Measurements from ENCODE around the gene POLR1B. TPM values are rescaled to one million over a fixed set of nuclear protein-coding genes. Genes with fewer than 3 reads are reported as not detected.

The POLR1B gene
- total and polyA plus RNA-seq, 2 of the 13 experiments (the other 11 are each of a cell fraction or from before 2014, with no cell fraction given): 18.3 to 46.0 TPM

- no peak for TF ChIP-seq ZBTB3 (CRISPR knock-in tag; IDR thresholded peaks at IDR 0.05; ENCODE audit: borderline replicate concordance, low read depth)
These were observed 42.6 kb downstream of the POLR1B start (continued) for GRCh38 chr2:112584891-112585250.

GRCh38 chr2:112585400-112585799, 43.1 kb downstream of the POLR1B start:
- Histone ChIP-seq H3K9me3 (ENCODE audit: low read length) (no peaks in the 10 kb centered on the region), H2AFZ (ENCODE audit: low read length) (no peak overlapping the region), H4K20me1 (ENCODE audit: insufficient read depth, low read length) (no peaks in the 10 kb centered on the region), H3K9ac (ENCODE audit: insufficient read depth, low read depth, low read length) (peak overlapping the region; percentile 97), H3K27me3 (ENCODE audit: control insufficient read depth in 1 of 2, insufficient read depth in 2 of 2, low read length in 2 of 2) (peaks cover 0 to 4% of the 10 kb centered on the region in 2 experiments; a peak in 1 of 5 replicates), H3K27ac (ENCODE audit: extremely low read length, insufficient read depth, low read length) (peak overlapping the region; percentile 97), H3K4me3 (replicated peaks in 1 of 3; ENCODE audit: insufficient read depth in 1 of 3, low read depth in 2 of 3, low read length in 3 of 3) (peak overlapping the region; percentile 76 to 95 (median 87)), H3K36me3 (replicated peaks in 1 of 2; ENCODE audit: control insufficient read depth in 1 of 2, insufficient read depth in 2 of 2, low read length in 2 of 2) (peaks cover 9 to 15% of the 10 kb centered on the region in 2 experiments; a peak in 4 of 5 replicates), H3K79me2 (ENCODE audit: insufficient read depth, low read length) (peaks cover 10% of the 10 kb centered on the region), H3K4me1 (ENCODE audit: insufficient read depth, low read length) (peaks cover 40% of the 10 kb centered on the region), H3K4me2 (ENCODE audit: low read depth, low read length) (peak overlapping the region; percentile 91)
- no peak for ATAC-seq
- no peak for DNase-seq (ENCODE audit: low spot score)
- in situ Hi-C loops (cut with HindIII; ENCODE audit: extremely low pct_ligation_motif_present, low pct_unique_long_range_greater_than_20kb) (no loop called here), intact Hi-C loops (cut with micrococcal nuclease; ENCODE audit: unreplicated experiment) (loop anchor here (10.0 kb wide), 1 partner anchor 331 kb away; the partner anchor contains the start of gene ZC3H8)
- ChIA-PET CTCF (ENCODE audit: low intra/inter-chr PET ratio, low total read pairs) (no interaction called here), POLR2A (interaction anchor here (0.8 to 3.3 kb wide), 7 partner anchors 15 to 464 kb away, joined by 3 to 35 read pairs (median 8); partner anchors contain the start of gene SLC20A1)
- TF ChIP-seq, protein P1, sequence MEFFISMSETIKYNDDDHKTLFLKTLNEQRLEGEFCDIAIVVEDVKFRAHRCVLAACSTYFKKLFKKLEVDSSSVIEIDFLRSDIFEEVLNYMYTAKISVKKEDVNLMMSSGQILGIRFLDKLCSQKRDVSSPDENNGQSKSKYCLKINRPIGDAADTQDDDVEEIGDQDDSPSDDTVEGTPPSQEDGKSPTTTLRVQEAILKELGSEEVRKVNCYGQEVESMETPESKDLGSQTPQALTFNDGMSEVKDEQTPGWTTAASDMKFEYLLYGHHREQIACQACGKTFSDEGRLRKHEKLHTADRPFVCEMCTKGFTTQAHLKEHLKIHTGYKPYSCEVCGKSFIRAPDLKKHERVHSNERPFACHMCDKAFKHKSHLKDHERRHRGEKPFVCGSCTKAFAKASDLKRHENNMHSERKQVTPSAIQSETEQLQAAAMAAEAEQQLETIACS (CRISPR knock-in tag; IDR thresholded peaks at IDR 0.05): no peak
- TF ChIP-seq DNMT1 (CRISPR knock-in tag; IDR thresholded peaks at IDR 0.05): no peak
- no peak for TF ChIP-seq ZNF775 (CRISPR knock-in tag; IDR thresholded peaks at IDR 0.05; ENCODE audit: borderline replicate concordance)
- no peak for TF ChIP-seq FOXO4 (CRISPR knock-in tag; conservative IDR thresholded peaks at IDR 0.05)
- TF ChIP-seq, protein P2, sequence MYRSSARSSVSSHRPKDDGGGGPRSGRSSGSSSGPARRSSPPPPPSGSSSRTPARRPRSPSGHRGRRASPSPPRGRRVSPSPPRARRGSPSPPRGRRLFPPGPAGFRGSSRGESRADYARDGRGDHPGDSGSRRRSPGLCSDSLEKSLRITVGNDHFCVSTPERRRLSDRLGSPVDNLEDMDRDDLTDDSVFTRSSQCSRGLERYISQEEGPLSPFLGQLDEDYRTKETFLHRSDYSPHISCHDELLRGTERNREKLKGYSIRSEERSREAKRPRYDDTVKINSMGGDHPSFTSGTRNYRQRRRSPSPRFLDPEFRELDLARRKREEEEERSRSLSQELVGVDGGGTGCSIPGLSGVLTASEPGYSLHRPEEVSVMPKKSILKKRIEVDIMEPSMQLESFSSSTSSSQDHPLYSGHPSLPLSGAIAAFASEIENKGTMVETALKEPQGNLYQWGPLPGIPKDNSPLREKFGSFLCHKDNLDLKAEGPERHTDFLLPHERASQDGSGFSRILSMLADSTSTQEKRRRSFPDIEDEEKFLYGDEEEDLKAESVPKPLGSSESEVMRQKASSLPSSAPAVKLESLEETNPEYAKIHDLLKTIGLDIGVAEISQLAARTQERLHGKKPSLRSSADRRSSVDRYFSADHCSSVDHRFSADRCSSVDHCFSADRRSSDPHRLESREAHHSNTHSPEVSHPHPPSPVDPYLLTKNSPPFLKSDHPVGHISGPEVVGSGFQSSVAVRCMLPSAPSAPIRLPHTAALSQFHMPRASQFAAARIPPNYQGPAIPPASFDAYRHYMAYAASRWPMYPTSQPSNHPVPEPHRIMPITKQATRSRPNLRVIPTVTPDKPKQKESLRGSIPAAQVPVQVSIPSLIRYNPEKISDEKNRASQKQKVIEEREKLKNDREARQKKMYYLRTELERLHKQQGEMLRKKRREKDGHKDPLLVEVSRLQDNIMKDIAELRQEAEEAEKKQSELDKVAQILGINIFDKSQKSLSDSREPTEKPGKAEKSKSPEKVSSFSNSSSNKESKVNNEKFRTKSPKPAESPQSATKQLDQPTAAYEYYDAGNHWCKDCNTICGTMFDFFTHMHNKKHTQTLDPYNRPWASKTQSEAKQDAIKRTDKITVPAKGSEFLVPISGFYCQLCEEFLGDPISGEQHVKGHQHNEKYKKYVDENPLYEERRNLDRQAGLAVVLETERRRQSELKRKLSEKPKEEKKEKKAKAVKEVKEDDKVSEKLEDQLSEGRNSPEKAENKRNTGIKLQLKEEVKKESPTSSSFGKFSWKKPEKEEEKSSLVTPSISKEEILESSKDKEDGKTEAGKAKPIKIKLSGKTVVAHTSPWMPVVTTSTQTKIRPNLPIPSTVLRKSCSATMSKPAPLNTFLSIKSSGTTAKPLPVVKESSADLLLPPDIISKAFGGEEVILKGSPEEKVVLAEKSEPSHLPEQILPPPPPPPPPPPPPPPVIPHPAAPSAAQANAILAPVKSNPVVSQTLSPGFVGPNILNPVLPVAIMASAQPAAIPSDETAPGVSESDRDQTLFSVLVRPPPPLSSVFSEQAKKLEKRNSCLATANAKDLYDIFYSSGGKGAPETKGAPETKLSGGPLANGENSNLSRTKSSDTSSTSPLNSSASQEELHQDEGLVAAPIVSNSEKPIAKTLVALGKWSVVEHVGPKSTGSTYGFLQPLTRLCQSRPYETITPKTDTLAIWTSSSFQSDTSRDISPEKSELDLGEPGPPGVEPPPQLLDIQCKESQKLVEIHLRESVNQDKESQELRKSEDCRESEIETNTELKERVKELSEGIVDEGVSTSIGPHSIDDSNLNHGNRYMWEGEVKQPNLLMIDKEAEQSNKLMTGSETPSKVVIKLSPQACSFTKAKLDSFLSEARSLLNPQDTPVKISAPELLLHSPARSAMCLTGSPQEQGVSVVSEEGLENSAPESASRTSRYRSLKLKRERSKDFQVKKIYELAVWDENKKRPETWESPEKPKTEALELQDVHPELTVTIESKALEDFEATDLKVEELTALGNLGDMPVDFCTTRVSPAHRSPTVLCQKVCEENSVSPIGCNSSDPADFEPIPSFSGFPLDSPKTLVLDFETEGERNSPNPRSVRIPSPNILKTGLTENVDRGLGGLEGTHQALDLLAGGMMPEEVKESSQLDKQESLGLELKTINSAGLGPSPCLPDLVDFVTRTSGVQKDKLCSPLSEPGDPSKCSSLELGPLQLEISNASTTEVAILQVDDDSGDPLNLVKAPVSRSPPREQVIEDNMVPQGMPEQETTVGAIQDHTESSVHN (CRISPR knock-in tag; IDR thresholded peaks at IDR 0.05): 0 out of 2 replicates have a peak, but pooled peaks have one; percentile 3
- 0 out of 2 replicates have a peak, but pooled peaks have one; percentile 39 for TF ChIP-seq ZNF510 (CRISPR knock-in tag; IDR thresholded peaks at IDR 0.05; ENCODE audit: low read depth)
- no peak for TF ChIP-seq ZNF30 (CRISPR knock-in tag; IDR thresholded peaks at IDR 0.05)
- no peak for TF ChIP-seq RBM39 (IDR thresholded peaks at IDR 0.05; ENCODE audit: low read depth, low read length, poor library complexity, severe bottlenecking)
- TF ChIP-seq ZNF572 (CRISPR knock-in tag; IDR thresholded peaks at IDR 0.05): 0 out of 2 replicates have a peak, but pooled peaks have one; percentile 43
- no peak for TF ChIP-seq SRF (IDR thresholded peaks at IDR 0.05; ENCODE audit: low read depth, low read length)
- no peak for TF ChIP-seq HNF4A (CRISPR knock-in tag; IDR thresholded peaks at IDR 0.05)
- BruUV-seq (replicated peaks): no TSS peak
- no peak for FAIRE-seq
- WGBS (ENCODE audit: low lambda C conversion rate): 88% methylated on average over 3 of the region's 3 CpGs

Measured in HepG2 (cell line).